Measurements from ENCODE around the gene ALDH9A1.
"Not testable (repeated sequence)": the region's sequence is repeated elsewhere in the genome, so short reads cannot be mapped to it uniquely, and the experiment has no call there.

DNA sequence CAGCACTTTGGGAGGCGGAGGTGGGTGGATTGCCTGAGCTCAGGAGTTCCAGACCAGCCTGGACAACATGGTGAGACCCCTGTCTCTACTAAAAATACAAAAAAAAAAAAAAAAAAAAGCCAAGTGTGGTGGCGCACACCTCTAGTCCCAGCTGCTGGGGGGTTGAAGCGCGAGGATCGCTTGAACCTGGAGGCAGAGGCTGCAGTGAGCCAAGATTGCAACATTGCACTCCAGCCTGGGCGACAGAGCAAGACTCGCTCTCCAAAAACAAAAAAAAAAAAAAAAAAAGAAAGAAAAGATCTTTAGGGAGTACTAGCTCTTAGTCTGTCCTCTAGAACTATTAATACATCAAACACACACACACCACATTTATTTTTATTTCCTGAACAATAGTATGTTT is 3.6 kb upstream of the ALDH9A1 start:
- TF ChIP-seq MAZ (IDR thresholded peaks at IDR 0.05; ENCODE audit: borderline replicate concordance, low read depth, low read length); POLR2A (IDR thresholded peaks at IDR 0.05; ENCODE audit: low read length); BHLHE40 (IDR thresholded peaks at IDR 0.05; ENCODE audit: low read depth, low read length); RCOR1 (IDR thresholded peaks at IDR 0.05; ENCODE audit: low read depth, low read length); ZSCAN20 (CRISPR knock-in tag; IDR thresholded peaks at IDR 0.05); NR3C1 (IDR thresholded peaks at IDR 0.05); RARB (CRISPR knock-in tag; IDR thresholded peaks at IDR 0.05): not testable (repeated sequence)
- TF ChIP-seq, protein P1, sequence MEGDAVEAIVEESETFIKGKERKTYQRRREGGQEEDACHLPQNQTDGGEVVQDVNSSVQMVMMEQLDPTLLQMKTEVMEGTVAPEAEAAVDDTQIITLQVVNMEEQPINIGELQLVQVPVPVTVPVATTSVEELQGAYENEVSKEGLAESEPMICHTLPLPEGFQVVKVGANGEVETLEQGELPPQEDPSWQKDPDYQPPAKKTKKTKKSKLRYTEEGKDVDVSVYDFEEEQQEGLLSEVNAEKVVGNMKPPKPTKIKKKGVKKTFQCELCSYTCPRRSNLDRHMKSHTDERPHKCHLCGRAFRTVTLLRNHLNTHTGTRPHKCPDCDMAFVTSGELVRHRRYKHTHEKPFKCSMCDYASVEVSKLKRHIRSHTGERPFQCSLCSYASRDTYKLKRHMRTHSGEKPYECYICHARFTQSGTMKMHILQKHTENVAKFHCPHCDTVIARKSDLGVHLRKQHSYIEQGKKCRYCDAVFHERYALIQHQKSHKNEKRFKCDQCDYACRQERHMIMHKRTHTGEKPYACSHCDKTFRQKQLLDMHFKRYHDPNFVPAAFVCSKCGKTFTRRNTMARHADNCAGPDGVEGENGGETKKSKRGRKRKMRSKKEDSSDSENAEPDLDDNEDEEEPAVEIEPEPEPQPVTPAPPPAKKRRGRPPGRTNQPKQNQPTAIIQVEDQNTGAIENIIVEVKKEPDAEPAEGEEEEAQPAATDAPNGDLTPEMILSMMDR (IDR thresholded peaks at IDR 0.05), result not testable (repeated sequence)
- TF ChIP-seq, protein P2, sequence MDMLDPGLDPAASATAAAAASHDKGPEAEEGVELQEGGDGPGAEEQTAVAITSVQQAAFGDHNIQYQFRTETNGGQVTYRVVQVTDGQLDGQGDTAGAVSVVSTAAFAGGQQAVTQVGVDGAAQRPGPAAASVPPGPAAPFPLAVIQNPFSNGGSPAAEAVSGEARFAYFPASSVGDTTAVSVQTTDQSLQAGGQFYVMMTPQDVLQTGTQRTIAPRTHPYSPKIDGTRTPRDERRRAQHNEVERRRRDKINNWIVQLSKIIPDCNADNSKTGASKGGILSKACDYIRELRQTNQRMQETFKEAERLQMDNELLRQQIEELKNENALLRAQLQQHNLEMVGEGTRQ (IDR thresholded peaks at IDR 0.05), result not testable (repeated sequence)
